ENCODE data around the gene INAVA.

INAVA gene

DNA sequence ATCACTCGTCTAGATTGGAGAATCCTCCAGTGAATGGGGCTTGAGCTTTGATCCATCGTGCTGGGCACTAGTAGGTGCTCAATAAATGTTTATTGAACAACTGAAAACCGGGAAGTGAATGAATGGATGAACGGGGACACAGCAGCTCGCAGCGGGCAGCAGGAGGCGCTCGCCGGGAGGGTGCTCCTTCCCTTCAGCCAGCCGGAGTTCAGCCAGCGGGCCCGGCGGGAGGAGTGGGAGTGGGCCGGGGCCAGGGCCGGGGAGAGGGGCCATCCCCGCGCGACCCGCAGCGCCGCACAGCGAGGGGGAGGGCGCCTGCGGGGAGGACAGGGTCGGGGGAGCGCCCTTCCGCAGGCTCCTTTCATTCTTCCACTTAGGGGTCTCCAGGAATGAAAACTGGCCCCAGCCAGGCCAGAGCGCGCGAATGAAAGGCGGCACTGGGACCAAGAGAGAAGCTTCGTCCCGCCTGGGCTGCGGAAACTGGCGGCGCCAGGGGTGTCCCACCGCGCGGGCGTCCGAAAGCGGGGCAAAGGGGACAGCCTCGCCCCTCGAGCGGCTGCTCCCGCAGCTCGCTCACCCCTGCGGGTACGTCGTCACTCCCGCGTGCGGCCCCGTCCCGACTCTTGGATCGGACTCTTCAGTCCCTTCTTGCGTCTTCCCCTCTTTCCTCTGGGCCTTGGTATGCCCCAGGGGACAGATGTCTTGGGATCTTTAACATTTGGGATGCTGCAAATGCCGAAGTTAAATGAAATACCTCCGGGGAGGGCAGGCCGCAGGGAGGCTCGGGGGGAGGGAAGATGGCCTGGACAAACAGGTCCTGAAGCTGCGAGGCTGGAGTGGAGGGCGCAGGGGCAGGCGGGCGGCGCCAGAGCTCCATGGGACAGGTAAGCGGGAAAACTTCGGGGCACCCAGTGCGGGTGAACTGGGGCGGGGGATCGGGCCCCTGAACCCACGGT is 3.6 kb upstream of the INAVA start:
- DNase-seq (ENCODE audit: low spot score): peak; percentile 67
- TF ChIP-seq, protein P1, sequence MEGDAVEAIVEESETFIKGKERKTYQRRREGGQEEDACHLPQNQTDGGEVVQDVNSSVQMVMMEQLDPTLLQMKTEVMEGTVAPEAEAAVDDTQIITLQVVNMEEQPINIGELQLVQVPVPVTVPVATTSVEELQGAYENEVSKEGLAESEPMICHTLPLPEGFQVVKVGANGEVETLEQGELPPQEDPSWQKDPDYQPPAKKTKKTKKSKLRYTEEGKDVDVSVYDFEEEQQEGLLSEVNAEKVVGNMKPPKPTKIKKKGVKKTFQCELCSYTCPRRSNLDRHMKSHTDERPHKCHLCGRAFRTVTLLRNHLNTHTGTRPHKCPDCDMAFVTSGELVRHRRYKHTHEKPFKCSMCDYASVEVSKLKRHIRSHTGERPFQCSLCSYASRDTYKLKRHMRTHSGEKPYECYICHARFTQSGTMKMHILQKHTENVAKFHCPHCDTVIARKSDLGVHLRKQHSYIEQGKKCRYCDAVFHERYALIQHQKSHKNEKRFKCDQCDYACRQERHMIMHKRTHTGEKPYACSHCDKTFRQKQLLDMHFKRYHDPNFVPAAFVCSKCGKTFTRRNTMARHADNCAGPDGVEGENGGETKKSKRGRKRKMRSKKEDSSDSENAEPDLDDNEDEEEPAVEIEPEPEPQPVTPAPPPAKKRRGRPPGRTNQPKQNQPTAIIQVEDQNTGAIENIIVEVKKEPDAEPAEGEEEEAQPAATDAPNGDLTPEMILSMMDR (conservative IDR thresholded peaks at IDR 0.05; ENCODE audit: low read depth): peak; percentile 38
- H3K27ac ChIP-seq: peak overlapping the region; percentile 74
- ChIA-PET POLR2A (ENCODE audit: low non-redundant PET) (interaction anchor here (0.6 to 1.3 kb wide), 2 partner anchors 14 to 233 kb away, joined by 3 to 4 read pairs; no protein-coding TSS in a partner anchor), CTCF (interaction anchor here (0.6 to 1.8 kb wide), 11 partner anchors 10 to 134 kb away, joined by 3 to 11 read pairs (median 5); partner anchors contain the start of gene KIF21B)

DNA sequence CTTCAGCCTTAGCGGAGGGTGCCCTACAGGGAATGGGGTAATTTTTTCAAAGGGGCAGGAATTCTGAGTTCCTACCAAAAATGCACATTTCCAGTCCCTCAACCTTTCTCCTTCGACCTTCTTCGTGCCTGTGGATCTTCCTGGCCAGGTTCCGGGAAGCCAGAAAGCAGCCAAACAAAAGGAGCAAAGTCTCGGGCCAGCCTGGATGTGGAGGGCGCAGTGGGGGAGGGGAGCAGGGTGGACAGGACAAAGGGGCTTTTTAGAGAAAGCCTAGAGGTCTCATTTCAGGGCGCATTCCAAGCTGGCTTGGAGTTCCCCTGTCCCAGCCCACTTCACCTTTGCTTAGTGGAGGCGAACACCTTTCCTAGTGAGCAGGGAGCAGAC is 2.9 kb upstream of the INAVA start:
- ChIA-PET POLR2A (ENCODE audit: low non-redundant PET) (interaction anchor here (1.3 kb wide), 1 partner anchor 14 kb away, joined by 4 read pairs; no protein-coding TSS in a partner anchor), CTCF (interaction anchor here (0.7 to 1.8 kb wide), 5 partner anchors 26 to 133 kb away, joined by 5 to 9 read pairs (median 5); partner anchors contain the start of gene KIF21B)
- no peak for DNase-seq (ENCODE audit: low spot score)
- peak overlapping the region; percentile 74 for H3K27ac ChIP-seq
- TF ChIP-seq, protein P1 (conservative IDR thresholded peaks at IDR 0.05; ENCODE audit: low read depth): no peak

DNA sequence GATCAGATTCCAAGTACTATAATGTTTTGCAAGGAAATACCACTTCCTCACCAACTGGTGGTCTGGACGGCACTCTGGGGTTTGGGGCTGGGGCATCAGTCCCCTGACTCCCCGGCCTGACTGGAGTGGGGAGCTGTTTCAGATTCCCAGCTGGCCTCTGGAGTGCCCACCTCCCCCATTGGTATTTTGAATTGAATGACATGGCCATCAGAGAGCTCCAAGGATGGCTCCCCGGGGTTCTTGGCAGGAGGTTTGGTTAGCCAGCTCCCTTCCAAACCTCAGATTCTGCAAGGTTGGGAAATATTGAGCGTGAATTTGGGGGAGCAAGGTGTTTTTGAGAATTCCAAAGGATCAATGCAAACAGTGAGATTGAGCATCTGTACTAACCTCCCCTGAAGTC is 2.2 kb upstream of the INAVA start:
- peak overlapping the region; percentile 45 for H3K27ac ChIP-seq
- POLR2A ChIA-PET (ENCODE audit: low non-redundant PET): no interaction called here
- no peak for DNase-seq (ENCODE audit: low spot score)
- TF ChIP-seq, protein P1 (conservative IDR thresholded peaks at IDR 0.05; ENCODE audit: low read depth): no peak
- CTCF ChIA-PET: interaction anchor here (0.5 to 1.8 kb wide), 5 partner anchors 25 to 243 kb away, joined by 3 to 9 read pairs (median 4); no protein-coding TSS in a partner anchor

DNA sequence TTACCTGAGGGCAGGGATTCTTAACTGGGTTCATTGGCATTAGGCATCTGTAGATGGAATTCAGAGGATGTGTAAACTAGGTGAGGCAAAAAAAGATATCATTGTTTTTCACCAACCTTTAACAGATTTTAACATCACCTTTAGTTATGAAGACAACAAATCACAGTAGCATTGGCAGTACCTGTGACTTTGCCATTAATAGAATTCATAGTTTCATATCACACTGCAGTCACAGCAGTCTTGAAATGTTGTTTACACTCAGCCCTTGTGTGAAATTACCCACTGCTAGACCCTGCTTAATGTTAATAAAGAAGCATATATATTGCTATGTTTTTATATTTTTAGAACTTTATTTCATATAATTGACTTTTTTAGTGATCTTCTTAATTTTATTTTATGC is 1.7 kb upstream of the INAVA start:
- ChIA-PET CTCF (interaction anchor here (0.5 to 1.2 kb wide), 3 partner anchors 24 to 218 kb away, joined by 3 to 4 read pairs (median 3); no protein-coding TSS in a partner anchor), POLR2A (ENCODE audit: low non-redundant PET) (no interaction called here)
- no peak for DNase-seq (ENCODE audit: low spot score)
- TF ChIP-seq, protein P1 (conservative IDR thresholded peaks at IDR 0.05; ENCODE audit: low read depth): no peak
- H3K27ac ChIP-seq: peak overlapping the region; percentile 96

DNA sequence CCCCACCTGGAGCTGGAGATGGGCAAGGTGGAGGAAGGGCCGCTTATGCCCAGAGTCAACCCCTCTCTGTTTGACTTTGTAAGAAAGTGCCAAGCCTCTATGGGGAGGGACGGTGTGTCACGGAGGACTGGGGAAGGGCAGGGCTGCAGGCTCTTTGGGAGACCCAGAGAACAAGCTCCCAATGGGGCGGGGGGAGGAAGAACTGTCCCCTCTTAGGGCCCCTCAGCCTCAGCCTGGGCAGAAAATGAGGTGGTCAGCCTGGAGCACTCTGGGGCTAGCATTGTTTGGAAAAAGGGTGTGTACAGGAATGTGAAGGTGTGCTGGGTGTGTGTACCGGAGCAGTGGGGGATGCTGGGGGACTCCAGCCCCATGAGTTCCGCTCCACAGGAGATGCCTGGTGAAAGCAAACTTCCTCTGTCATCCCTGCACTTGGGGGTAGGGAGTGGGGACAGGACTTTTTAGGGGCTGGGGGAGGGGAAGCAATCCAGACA is 1.2 kb upstream of the INAVA start:
- CTCF ChIA-PET: interaction anchor here (0.6 to 1.3 kb wide), 4 partner anchors 24 to 220 kb away, joined by 3 to 4 read pairs (median 3); no protein-coding TSS in a partner anchor
- H3K27ac ChIP-seq: peak overlapping the region; percentile 96
- TF ChIP-seq, protein P1 (conservative IDR thresholded peaks at IDR 0.05; ENCODE audit: low read depth): no peak
- no peak for DNase-seq (ENCODE audit: low spot score)
- POLR2A ChIA-PET (ENCODE audit: low non-redundant PET): interaction anchor here (0.7 kb wide), 1 partner anchor 190 kb away, joined by 3 read pairs; no protein-coding TSS in a partner anchor

DNA sequence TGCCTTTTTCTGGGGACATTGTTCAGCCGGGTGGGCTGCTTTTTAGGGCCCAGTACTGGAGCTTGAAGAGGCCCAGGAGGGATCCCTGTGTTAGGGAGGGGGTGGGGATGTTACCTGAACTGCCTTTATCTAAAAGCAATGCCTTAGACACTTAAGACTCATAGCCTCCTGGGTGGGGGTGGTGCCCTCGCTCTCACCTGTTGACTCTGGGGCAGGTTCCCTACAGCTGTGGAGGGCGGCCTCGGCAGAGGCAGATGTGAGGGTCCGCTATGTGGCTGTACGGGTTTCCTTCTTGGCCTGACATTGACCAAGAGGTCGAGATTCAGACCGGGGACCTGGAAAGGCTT is 716 bp downstream of the INAVA start:
- H3K27ac ChIP-seq: peak overlapping the region; percentile 96
- peak; percentile 84 for DNase-seq (ENCODE audit: low spot score)

More for the DNA sequence above, 716 bp downstream of the INAVA start:
- POLR2A ChIA-PET (ENCODE audit: low non-redundant PET): interaction anchor here (0.6 kb wide), 1 partner anchor 126 kb away, joined by 4 read pairs; no protein-coding TSS in a partner anchor
- TF ChIP-seq, protein P1 (conservative IDR thresholded peaks at IDR 0.05; ENCODE audit: low read depth): no peak
- CTCF ChIA-PET: interaction anchor here (0.6 to 1.9 kb wide), 11 partner anchors 14 to 337 kb away, joined by 3 to 7 read pairs (median 3); no protein-coding TSS in a partner anchor

Data from RWPE1 (cell line).